Neural cell (in vitro differentiated cells): ENCODE results near the gene EIF2B2. TPM values are rescaled to one million over a fixed set of nuclear protein-coding genes. Genes with fewer than 3 reads are reported as not detected.

Experiments used
- H2AFZ ChIP-seq: fragments of 200-600, 300-800 bp; sonication (generic), shearing (Covaris generic); 2 replicates; pipeline ENCODE4 v1.6.0; 2014; ENCODE audit warnings: low read depth, mild to moderate bottlenecking, antibody characterized with exemption, low read length, moderate library complexity
- H3F3A ChIP-seq: fragments of 200-600 bp; shearing (Covaris generic); 2 replicates; pipeline ENCODE4 v1.6.1; 2016; ENCODE audit warnings: mild to moderate bottlenecking, moderate library complexity, mixed read lengths, antibody characterized with exemption, low read length; ENCODE audit not compliant: insufficient read depth, poor library complexity, severe bottlenecking
- H3K27ac ChIP-seq: fragments of 200-600, 300-800 bp; sonication (generic), shearing (Covaris generic); 2 replicates; pipeline ENCODE4 v1.5.1; 2014; ENCODE audit warnings: mild to moderate bottlenecking, low read length, moderate library complexity
- H3K27me3 ChIP-seq: fragments of 300-800, 200-600 bp; sonication (generic), shearing (Covaris generic); 2 replicates; pipeline ENCODE4 v1.6.0; 2014; ENCODE audit warnings: mild to moderate bottlenecking, low read depth, low read length, moderate library complexity; ENCODE audit not compliant: insufficient read depth
- H3K36me3 ChIP-seq: fragments of 300-800, 200-600 bp; sonication (generic), shearing (Covaris generic); 2 replicates; pipeline ENCODE4 v1.5.1; 2014; ENCODE audit warnings: mild to moderate bottlenecking, antibody characterized with exemption, low read length, moderate library complexity; ENCODE audit not compliant: insufficient read depth
- H3K4me2 ChIP-seq: fragments of 300-800, 200-600 bp; sonication (generic), shearing (Covaris generic); 2 replicates; pipeline ENCODE4 v1.6.0; 2014; ENCODE audit warnings: mild to moderate bottlenecking, low read length
- H3K4me3 ChIP-seq: fragments of 300-800, 200-600 bp; sonication (generic), shearing (Covaris generic); 2 replicates; pipeline ENCODE4 v1.5.1; 2014; ENCODE audit warnings: mild to moderate bottlenecking, low read length, moderate library complexity
- H3K79me2 ChIP-seq: fragments of 200-600 bp; shearing (Covaris generic); replicated peaks from 2 replicates; pipeline ENCODE4 v1.6.0; 2014; ENCODE audit warnings: mild to moderate bottlenecking, low read length, moderate library complexity; ENCODE audit not compliant: insufficient read depth
- H3K9ac ChIP-seq: fragments of 300-800, 200-600 bp; sonication (generic), shearing (Covaris generic); 2 replicates; pipeline ENCODE4 v1.6.1; 2016; ENCODE audit warnings: mild to moderate bottlenecking, low read length, mixed read lengths
- H3K9me2 ChIP-seq: fragments of 200-600 bp; shearing (Covaris generic); 2 replicates; pipeline ENCODE4 v1.6.1; 2016; ENCODE audit warnings: mild to moderate bottlenecking, low read length, mixed read lengths; ENCODE audit not compliant: insufficient read depth
- H3K9me3 ChIP-seq: fragments of 200-600, 300-800 bp; sonication (generic), shearing (Covaris generic); 2 replicates; pipeline ENCODE4 v1.6.1; 2016; ENCODE audit warnings: mild to moderate bottlenecking, mixed run types, low read length, moderate library complexity, mixed read lengths
- H4K20me1 ChIP-seq: fragments of 200-600 bp; shearing (Covaris generic); 2 replicates; pipeline ENCODE4 v1.6.1; 2016; ENCODE audit warnings: mild to moderate bottlenecking, mixed run types; ENCODE audit not compliant: insufficient read depth
- CTCF ChIP-seq: fragments of 450-650 bp; IDR thresholded peaks from 2 replicates; pipeline ENCODE4 v1.5.1; 2014; ENCODE audit warnings: antibody characterized with exemption, mild to moderate bottlenecking, moderate library complexity; ENCODE audit not compliant: poor library complexity, severe bottlenecking
- EP300 ChIP-seq: fragments of 450-650 bp; conservative IDR thresholded peaks from 2 replicates; pipeline ENCODE4 v1.6.1; 2014; ENCODE audit warnings: antibody characterized with exemption, mild to moderate bottlenecking, moderate library complexity; ENCODE audit not compliant: poor library complexity, severe bottlenecking
- EZH2 ChIP-seq: fragments of 200-600, 300-800 bp; shearing (Covaris generic), sonication (generic); IDR thresholded peaks from 2 replicates; pipeline ENCODE4 v1.6.1; 2014; ENCODE audit warnings: antibody characterized with exemption, low read length, borderline replicate concordance, mild to moderate bottlenecking; ENCODE audit not compliant: insufficient read depth, poor library complexity, severe bottlenecking
- MXI1 ChIP-seq: fragments of 450-650 bp; conservative IDR thresholded peaks from 2 replicates; pipeline ENCODE4 v1.6.1; 2014; ENCODE audit warnings: antibody characterized with exemption, mild to moderate bottlenecking; ENCODE audit not compliant: poor library complexity, severe bottlenecking
- POLR2AphosphoS5 ChIP-seq: IDR thresholded peaks from 2 replicates; pipeline ENCODE4 v1.6.1; 2012
- RAD21 ChIP-seq: fragments of 450-650 bp; conservative IDR thresholded peaks from 2 replicates; pipeline ENCODE4 v1.6.1; 2014; ENCODE audit warnings: antibody characterized with exemption, mild to moderate bottlenecking, moderate library complexity
- REST ChIP-seq: IDR thresholded peaks from 2 replicates; pipeline ENCODE4 v1.6.1; 2012; ENCODE audit warnings: borderline replicate concordance
- SMC3 ChIP-seq: fragments of 450-650 bp; conservative IDR thresholded peaks from 2 replicates; pipeline ENCODE4 v1.6.1; 2014; ENCODE audit warnings: antibody characterized with exemption, mild to moderate bottlenecking, moderate library complexity; ENCODE audit not compliant: poor library complexity
- TAF1 ChIP-seq: IDR thresholded peaks from 2 replicates; pipeline ENCODE4 v1.6.1; 2012; ENCODE audit warnings: low read depth
- polyA plus RNA-seq: library from polyadenylated mRNA; depleted of rRNA; stranded (reverse); fragments of >200 nt; gene quantifications from 2 replicates; pipeline ENCODE4 v1.2.3, GENCODE V29; 2014

The EIF2B2 gene
- polyA plus RNA-seq, 1 donor from 2014 or later: 43.1 TPM

GRCh38 chr14:75040959-75041358 lies 38.2 kb downstream of the EIF2B2 start:
- Histone ChIP-seq H3K36me3 (no peaks in the 10 kb centered on the region), H3K27me3 (no peaks in the 10 kb centered on the region), H2AFZ (no peak overlapping the region), H4K20me1 (no peaks in the 10 kb centered on the region), H3K4me3 (no peak overlapping the region), H3K9ac (no peak overlapping the region), H3K9me2 (no peaks in the 10 kb centered on the region), H3K27ac (no peak overlapping the region), H3K79me2 (no peaks in the 10 kb centered on the region), H3K9me3 (no peaks in the 10 kb centered on the region), H3K4me2 (no peak overlapping the region), H3F3A (no peaks in the 10 kb centered on the region)
- TF ChIP-seq CTCF: no peak
- TF ChIP-seq REST: no peak
- TF ChIP-seq TAF1: no peak

GRCh38 chr14:75041613-75042012 lies 38.9 kb downstream of the EIF2B2 start:
- Histone ChIP-seq H3K27me3 (no peaks in the 10 kb centered on the region), H3K36me3 (no peaks in the 10 kb centered on the region), H3F3A (no peaks in the 10 kb centered on the region), H4K20me1 (no peaks in the 10 kb centered on the region), H3K9me3 (no peaks in the 10 kb centered on the region), H3K79me2 (no peaks in the 10 kb centered on the region), H3K27ac (no peak overlapping the region), H3K9ac (no peak overlapping the region), H2AFZ (no peak overlapping the region), H3K4me2 (no peak overlapping the region), H3K4me3 (no peak overlapping the region), H3K9me2 (no peaks in the 10 kb centered on the region)
- TF ChIP-seq MXI1: no peak

GRCh38 chr14:75042035-75042434 lies 39.3 kb downstream of the EIF2B2 start:
- H4K20me1 ChIP-seq: no peaks in the 10 kb centered on the region
- no peak overlapping the region for H3K27ac ChIP-seq
- TF ChIP-seq SMC3 (no peak), EZH2 (no peak), MXI1 (no peak), POLR2AphosphoS5 (no peak), RAD21 (no peak), REST (no peak), EP300 (no peak)
- no peaks in the 10 kb centered on the region for H3K27me3 ChIP-seq
- H2AFZ ChIP-seq: no peak overlapping the region
- no peaks in the 10 kb centered on the region for H3K36me3 ChIP-seq
- H3K9me3 ChIP-seq: no peaks in the 10 kb centered on the region
- H3F3A ChIP-seq: no peaks in the 10 kb centered on the region
- H3K4me3 ChIP-seq: no peak overlapping the region
- H3K9ac ChIP-seq: no peak overlapping the region
- H3K79me2 ChIP-seq: no peaks in the 10 kb centered on the region
- H3K4me2 ChIP-seq: no peak overlapping the region
- no peaks in the 10 kb centered on the region for H3K9me2 ChIP-seq
